ENCODE results near the gene ASTN1. TPM values are rescaled to one million over a fixed set of nuclear protein-coding genes. Genes with fewer than 3 reads are reported as not detected.
A peak's percentile ranks its signal among the peaks of the same experiment; 100 is the strongest.

Gene ASTN1
- polyA plus RNA-seq, 1 of the 3 experiments (the other 2 are of a cell fraction), result 0.13 TPM

DNA sequence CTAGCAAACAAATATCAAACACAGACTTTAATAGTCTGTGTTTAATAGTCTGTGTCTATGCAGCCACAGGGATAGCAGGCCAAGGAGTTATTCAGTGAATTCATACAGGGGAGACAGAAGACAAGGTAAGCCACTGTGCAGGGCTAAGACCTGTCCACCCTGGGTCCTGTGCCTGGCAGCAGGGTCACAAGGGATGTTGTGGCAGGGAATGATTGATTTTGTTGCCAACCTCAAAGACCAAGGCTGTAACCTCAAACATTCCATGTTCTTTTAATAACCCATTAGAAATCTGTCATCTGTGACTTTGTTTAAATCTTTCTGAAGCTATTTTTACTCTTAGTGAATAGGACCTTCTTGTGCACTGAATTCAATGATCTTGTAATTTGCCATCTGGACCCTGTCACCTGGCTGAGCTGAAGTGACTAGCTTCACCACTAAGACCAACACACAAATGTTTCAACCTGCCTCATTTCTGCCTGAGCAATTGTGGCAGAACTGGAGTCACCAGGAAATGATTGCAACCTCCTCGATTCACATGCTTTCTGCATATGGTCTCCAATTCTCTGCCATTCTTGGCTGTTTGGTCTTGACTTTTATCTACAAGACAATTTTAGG lies 154.2 kb downstream of the ASTN1 start:
- Histone ChIP-seq H3K27ac (ENCODE audit: low read depth in 2 of 2, low read length in 1 of 2) (peak overlapping the region in 1 of 2 experiments; percentile 96; a peak in 2 of 4 replicates), H4K20me1 (ENCODE audit: insufficient read depth) (no peaks in the 10 kb centered on the region), H3K4me1 (ENCODE audit: control insufficient read depth in 1 of 2, insufficient read depth in 2 of 2, low read depth in 1 of 2, low read length in 1 of 2) (peaks cover 0 to 38% of the 10 kb centered on the region in 2 experiments; a peak in 2 of 4 replicates), H2AFZ (ENCODE audit: low read depth) (no peak overlapping the region), H3K9me2 (no peaks in the 10 kb centered on the region), H3K79me2 (ENCODE audit: insufficient read depth) (no peaks in the 10 kb centered on the region), H3K27me3 (ENCODE audit: insufficient read depth) (no peaks in the 10 kb centered on the region), H3K4me3 (ENCODE audit: low read depth in 2 of 2, low read length in 1 of 2) (no peak overlapping the region), H3F3A (replicated peaks; ENCODE audit: insufficient read depth) (no peaks in the 10 kb centered on the region), H3K9me3 (no peaks in the 10 kb centered on the region), H3K9ac (no peak overlapping the region), H3K4me2 (no peak overlapping the region), H3K36me3 (replicated peaks in 1 of 2; ENCODE audit: control insufficient read depth in 1 of 2, insufficient read depth in 2 of 2, low read length in 1 of 2) (peaks cover 0 to 4% of the 10 kb centered on the region in 2 experiments)
- POLR2A ChIA-PET, result no interaction called here
- DNase-seq, result no peak
- CTCF ChIA-PET, result interaction anchor here (0.6 to 0.7 kb wide), 2 partner anchors 12 to 149 kb away, joined by 3 read pairs; no protein-coding TSS in a partner anchor
- 7% methylated on average over 1 of the region's 1 CpG for WGBS (ENCODE audit: low lambda C conversion rate)
- TF ChIP-seq POLR2AphosphoS5 (IDR thresholded peaks at IDR 0.05; ENCODE audit: low read depth, low read length), result no peak
- no peak for TF ChIP-seq FOXM1 (IDR thresholded peaks at IDR 0.05; ENCODE audit: low read depth)
- no peak for TF ChIP-seq MEF2A (IDR thresholded peaks at IDR 0.05; ENCODE audit: borderline replicate concordance, low read depth)
- TF ChIP-seq CHD2 (IDR thresholded peaks at IDR 0.05; ENCODE audit: low read length, partially characterized antibody), result no peak
- TF ChIP-seq RXRA (IDR thresholded peaks at IDR 0.05; ENCODE audit: borderline replicate concordance, low read depth), result no peak
- TF ChIP-seq RCOR1 (IDR thresholded peaks at IDR 0.05; ENCODE audit: low read length), result no peak
- no peak for TF ChIP-seq RAD21 (IDR thresholded peaks at IDR 0.05; ENCODE audit: low read length)
- no peak for TF ChIP-seq TCF12 (IDR thresholded peaks at IDR 0.05)
- no peak for TF ChIP-seq FOSL2 (IDR thresholded peaks at IDR 0.05; ENCODE audit: borderline replicate concordance, low read depth)
- TF ChIP-seq, protein P1, sequence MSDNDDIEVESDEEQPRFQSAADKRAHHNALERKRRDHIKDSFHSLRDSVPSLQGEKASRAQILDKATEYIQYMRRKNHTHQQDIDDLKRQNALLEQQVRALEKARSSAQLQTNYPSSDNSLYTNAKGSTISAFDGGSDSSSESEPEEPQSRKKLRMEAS (IDR thresholded peaks at IDR 0.05; ENCODE audit: low read depth), result no peak
- TF ChIP-seq, protein P2, sequence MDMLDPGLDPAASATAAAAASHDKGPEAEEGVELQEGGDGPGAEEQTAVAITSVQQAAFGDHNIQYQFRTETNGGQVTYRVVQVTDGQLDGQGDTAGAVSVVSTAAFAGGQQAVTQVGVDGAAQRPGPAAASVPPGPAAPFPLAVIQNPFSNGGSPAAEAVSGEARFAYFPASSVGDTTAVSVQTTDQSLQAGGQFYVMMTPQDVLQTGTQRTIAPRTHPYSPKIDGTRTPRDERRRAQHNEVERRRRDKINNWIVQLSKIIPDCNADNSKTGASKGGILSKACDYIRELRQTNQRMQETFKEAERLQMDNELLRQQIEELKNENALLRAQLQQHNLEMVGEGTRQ (IDR thresholded peaks at IDR 0.05; ENCODE audit: borderline replicate concordance, low read depth, low read length), result no peak

DNA sequence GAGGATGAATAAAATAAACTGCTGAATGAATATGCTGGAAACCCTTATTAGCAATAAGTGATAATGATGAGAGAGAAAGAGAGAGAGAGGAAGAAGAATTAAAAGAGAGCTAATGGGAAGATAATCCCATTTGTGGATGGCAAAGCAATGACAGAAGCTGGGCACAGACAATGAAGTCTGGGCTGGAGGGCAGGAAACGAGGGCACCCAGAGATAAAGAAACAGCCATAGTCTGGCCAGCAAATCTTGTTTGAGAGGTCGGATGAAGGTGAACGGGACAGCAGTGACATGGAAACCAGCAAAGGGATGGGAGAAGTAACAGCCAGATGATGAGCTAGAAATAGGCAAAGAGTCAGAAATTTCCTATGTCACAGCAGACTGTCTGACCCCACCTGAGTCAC lies 155.9 kb downstream of the ASTN1 start:
- H3K4me1 ChIP-seq (ENCODE audit: control insufficient read depth in 1 of 2, insufficient read depth in 2 of 2, low read depth in 1 of 2, low read length in 1 of 2), result peaks cover 0 to 37% of the 10 kb centered on the region in 2 experiments; a peak in 2 of 4 replicates

More for the DNA sequence above, 155.9 kb downstream of the ASTN1 start:
- 10% methylated on average over 3 of the region's 3 CpGs for WGBS (ENCODE audit: low lambda C conversion rate)
- Histone ChIP-seq H3K9me3 (no peaks in the 10 kb centered on the region), H4K20me1 (ENCODE audit: insufficient read depth) (no peaks in the 10 kb centered on the region), H3K79me2 (ENCODE audit: insufficient read depth) (no peaks in the 10 kb centered on the region), H3K4me2 (no peak overlapping the region), H3K36me3 (replicated peaks in 1 of 2; ENCODE audit: control insufficient read depth in 1 of 2, insufficient read depth in 2 of 2, low read length in 1 of 2) (no peaks in the 10 kb centered on the region), H3K4me3 (ENCODE audit: low read depth in 2 of 2, low read length in 1 of 2) (no peak overlapping the region), H3K27me3 (ENCODE audit: insufficient read depth) (no peaks in the 10 kb centered on the region), H3K9ac (no peak overlapping the region), H3K9me2 (no peaks in the 10 kb centered on the region), H3F3A (replicated peaks; ENCODE audit: insufficient read depth) (no peaks in the 10 kb centered on the region), H2AFZ (ENCODE audit: low read depth) (no peak overlapping the region), H3K27ac (ENCODE audit: low read depth in 2 of 2, low read length in 1 of 2) (peak overlapping the region in 1 of 2 experiments; percentile 96; a peak in 2 of 4 replicates)
- TF ChIP-seq GATA2 (CRISPR knock-in tag; IDR thresholded peaks at IDR 0.05) (peak; percentile 54), RCOR1 (IDR thresholded peaks at IDR 0.05; ENCODE audit: low read length) (peak; percentile 44; the same call in 1 of the 2 replicates), RAD21 (IDR thresholded peaks at IDR 0.05; ENCODE audit: low read length) (peak; percentile 10; the same call in 1 of the 2 replicates), ELF1 (IDR thresholded peaks at IDR 0.05) (no peak), EP300 (IDR thresholded peaks at IDR 0.05; ENCODE audit: borderline replicate concordance in 1 of 2, low read depth in 1 of 2, low read length in 1 of 2) (peak in 1 of 2 experiments; percentile 88; a peak in 2 of 4 replicates)
- ChIA-PET POLR2A (no interaction called here), CTCF (interaction anchor here (1.1 kb wide), 1 partner anchor 13 kb away, joined by 4 read pairs; no protein-coding TSS in a partner anchor)
- DNase-seq, result peak; percentile 55
